ENCODE data around the gene ETV2.

- TF ChIP-seq GATA3 (IDR thresholded peaks at IDR 0.05; ENCODE audit: low read depth, low read length): no peak
- TF ChIP-seq GATA2 (IDR thresholded peaks at IDR 0.05; ENCODE audit: low read depth, low read length): no peak
These were observed 16.6 kb downstream of the ETV2 start for GRCh38 chr19:35657904-35658700.
